Measurements from ENCODE around the gene L3HYPDH.

- no peak for TF ChIP-seq CTCF (IDR thresholded peaks at IDR 0.05)
- no peak for TF ChIP-seq POLR2A (IDR thresholded peaks at IDR 0.05)
Measured at GRCh38 chr14:59511916-59512575, 27.8 kb upstream of the L3HYPDH start.
